Measurements from ENCODE around the gene ZNF224.

GRCh38 chr19:44156475-44156874, 62.3 kb downstream of the ZNF224 start:
- TF ChIP-seq EGR1 (IDR thresholded peaks at IDR 0.05) (no peak), EP300 (IDR thresholded peaks at IDR 0.05; ENCODE audit: borderline replicate concordance) (no peak), RAD21 (IDR thresholded peaks at IDR 0.05; ENCODE audit: low read depth) (no peak), YY1 (IDR thresholded peaks at IDR 0.05; ENCODE audit: low read depth) (no peak), FOXM1 (IDR thresholded peaks at IDR 0.05; ENCODE audit: borderline replicate concordance, low read depth) (no peak), REST (IDR thresholded peaks at IDR 0.05; ENCODE audit: low read depth) (no peak), USF1 (IDR thresholded peaks at IDR 0.05) (no peak), TCF12 (IDR thresholded peaks at IDR 0.05; ENCODE audit: low read depth) (no peak; the same call in 1 of the 2 replicates), CEBPB (IDR thresholded peaks at IDR 0.05) (no peak)

Data from Ishikawa (cell line).